Measurements from ENCODE around the gene HCK.
"Not testable (repeated sequence)": the region's sequence is repeated elsewhere in the genome, so short reads cannot be mapped to it uniquely, and the experiment has no call there.

The HCK gene

DNA sequence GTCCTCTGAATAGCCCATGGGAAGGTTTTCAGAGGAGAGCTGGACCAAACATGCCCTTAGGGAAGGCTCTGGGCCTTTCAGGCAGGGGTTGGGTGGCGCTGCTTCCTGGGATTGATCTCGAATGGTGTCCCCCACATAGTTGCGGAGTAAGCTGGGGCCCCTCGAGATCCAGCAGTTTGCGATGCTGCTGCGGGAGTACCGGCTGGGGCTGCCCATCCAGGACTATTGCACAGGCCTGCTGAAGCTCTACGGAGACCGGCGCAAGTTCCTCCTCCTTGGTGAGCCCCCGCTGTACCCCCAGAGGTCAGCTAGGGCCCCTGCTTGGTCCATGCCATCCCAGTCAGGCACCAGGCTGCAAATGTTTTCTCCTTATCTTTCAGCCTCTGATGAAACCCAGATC, 22.5 kb upstream of the HCK start:
- no peak for DNase-seq

- peak; percentile 48 for DNase-seq
Observed at GRCh38 chr20:32031007-32031958, 20.8 kb upstream of the HCK start.

- no peak for DNase-seq
Observed at GRCh38 chr20:32033316-32033715, 18.7 kb upstream of the HCK start.

GRCh38 chr20:32033721-32034120, 18.3 kb upstream of the HCK start:
- not testable (repeated sequence) for DNase-seq

- DNase-seq = no peak
Observed at GRCh38 chr20:32034581-32035425, 17.2 kb upstream of the HCK start.

DNA sequence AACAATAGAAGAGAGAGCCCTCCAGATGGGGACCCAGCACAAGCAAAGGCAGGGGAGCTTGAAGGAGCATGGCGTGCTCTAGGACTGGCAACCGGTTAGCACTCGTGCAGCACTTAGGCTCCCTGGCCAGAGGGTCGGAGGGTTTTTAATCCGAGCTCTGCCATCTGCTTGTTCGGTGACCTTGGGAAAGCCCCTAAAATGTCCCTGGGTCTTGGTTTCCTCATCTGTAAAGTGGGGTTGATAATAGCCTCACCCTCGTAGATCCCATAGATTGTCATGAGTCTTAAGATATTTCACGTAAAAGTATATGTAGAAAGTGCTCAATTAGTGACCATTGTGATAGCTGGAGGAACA, 16.6 kb upstream of the HCK start:
- no peak for DNase-seq

- no peak for DNase-seq
Observed at GRCh38 chr20:32036252-32036651, 15.8 kb upstream of the HCK start.

DNA sequence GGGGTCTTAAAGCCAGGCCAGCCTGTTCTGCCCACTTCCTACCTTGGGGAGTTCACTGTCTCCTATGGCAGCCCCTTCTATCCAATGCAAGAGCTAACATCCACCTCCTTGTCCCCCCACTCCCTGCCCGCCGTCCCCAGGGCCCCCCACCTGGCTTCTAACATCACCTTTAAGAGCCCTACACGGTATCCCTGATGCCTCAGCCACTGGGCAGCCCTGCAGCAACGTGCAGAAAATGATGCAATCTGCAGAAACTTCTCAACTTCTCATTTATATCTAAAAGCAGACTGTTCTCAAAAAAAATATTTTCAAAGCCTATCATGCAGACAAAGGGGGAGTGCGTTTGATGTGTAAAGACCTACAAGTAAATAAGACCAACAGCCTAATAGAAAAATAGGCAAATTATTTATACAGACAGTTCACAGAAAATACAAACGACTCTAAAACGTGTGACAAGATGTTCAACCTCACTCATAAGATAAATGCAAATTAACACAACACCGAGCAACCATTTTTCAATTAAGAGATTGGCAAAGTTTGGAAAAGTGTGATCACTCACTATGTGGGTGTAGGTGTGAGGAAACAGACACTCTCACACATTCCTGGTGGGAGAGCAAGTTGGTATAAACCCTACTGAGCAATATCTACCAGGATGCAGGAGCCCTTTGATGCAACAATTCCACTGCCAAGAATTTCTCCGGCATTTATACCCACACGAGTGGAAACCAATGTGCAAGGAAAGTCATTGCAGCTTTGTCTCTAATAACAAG, 15.1 kb upstream of the HCK start:
- no peak for DNase-seq

- no peak for DNase-seq
Observed at GRCh38 chr20:32037929-32038328, 14.1 kb upstream of the HCK start.

DNA sequence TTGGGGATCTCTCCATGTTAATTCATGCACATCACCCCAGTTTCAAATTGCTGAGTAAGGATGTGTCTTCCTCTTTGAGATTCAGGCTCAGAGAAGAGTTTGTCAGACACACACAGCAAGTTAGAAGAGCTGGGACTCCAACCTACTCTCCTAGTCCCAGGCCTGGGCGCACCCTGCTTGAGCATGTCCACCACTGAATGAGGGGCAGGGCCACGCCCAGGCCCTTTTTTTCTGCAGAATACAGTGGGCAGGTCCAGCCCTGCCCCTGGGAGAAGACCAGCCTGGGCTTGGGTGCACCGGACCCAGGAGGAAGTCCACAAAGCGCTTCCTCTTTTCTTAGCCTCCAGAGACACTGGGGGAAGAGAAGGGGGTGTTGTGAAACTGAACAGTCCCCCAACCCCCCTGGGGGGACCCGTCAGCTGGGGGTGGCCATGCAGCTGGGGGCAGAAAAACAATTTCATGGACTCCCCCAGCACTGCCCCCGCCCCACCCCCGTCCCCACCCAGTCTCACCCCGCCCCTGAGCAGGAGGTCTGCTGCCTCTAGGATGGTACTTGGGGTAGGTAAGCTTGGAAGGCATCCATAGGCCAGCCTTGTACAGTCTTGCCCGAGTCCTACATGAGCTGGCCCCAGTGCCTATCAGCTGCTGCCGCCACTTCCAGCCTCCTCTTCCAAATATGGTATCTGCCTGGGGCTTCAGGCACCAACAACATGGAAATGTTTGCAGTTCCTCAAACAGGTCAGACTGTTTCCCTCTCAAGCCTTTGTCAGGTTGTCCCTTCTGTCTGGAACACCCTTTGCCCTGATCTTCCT, 11.7 kb upstream of the HCK start:
- no peak for DNase-seq

DNA sequence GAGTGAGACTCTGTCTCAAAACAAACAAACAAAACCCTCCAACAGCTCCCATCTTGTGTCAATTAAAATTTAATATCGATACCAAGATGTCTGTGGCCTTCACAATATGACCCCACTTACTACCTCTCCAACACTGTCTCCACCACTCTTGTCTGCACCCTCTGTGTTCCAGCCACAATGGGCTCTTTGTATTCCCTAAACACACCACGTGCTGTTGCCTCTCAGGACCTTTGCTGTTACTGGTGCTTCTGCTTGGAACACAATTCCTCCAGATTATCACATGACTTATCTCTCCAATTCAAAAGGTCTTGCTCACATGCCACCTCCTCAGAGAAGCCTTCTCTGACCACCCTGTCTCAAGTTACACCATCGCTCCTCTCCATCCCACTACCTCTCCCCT, 6.0 kb upstream of the HCK start:
- no peak for DNase-seq

DNA sequence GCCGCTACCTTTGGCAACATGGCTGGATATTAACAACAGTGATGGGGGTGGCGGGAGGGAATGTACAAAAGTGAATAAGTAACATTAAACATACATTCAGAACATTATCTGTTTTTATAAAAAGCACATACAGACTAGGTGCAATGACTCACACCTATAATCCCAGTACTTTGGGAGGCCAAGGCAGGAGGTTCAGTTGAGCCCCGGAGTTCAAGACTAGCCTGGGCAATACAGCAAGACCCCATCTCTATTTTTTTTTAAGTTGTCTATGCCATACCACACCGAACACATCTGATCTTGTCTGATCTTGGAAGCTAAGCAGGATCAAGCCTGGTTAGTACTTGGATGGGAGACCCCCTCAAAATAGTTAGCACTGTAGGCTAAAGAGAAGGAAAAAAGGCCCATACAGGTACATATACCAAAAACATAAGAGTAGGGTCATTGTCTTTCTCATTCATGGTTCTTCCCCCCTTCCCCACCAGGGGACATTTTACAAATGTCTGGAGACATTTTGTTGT, 1.7 kb upstream of the HCK start:
- no peak for DNase-seq

DNA sequence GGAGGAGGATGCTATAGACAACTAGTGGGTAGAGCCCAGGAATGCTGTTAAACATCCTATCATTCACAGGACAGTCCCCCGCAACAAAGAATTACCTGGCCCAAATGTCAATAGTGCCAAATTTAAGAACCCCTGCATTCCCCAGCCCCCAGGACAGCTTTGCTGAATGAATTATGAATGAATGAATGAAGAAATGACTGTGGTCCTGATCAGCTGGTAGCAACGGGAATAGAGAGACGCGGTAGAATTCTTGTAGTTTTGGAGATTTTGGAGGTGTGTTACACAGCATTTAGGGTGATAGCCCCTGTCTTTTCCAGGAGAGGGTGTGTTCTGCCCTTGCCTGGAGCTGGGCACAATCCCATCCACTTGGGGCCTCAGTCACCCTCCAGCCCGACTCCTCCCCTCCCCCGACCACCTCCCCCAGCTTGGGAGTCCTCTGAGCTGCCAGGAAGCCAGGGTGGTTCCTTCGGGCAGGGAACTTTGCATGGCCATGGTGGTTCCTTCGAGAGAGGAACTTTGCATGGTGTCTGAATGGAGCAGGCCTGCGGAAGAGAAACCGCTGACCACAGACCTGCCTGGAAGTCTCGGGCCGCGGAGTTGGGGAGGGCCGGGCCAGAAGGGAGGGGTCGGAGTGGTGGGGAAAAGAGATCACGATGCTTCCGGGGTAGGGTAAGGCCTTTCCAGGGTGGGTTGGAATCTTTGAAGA, 1.0 kb upstream of the HCK start:
- no peak for DNase-seq

DNA sequence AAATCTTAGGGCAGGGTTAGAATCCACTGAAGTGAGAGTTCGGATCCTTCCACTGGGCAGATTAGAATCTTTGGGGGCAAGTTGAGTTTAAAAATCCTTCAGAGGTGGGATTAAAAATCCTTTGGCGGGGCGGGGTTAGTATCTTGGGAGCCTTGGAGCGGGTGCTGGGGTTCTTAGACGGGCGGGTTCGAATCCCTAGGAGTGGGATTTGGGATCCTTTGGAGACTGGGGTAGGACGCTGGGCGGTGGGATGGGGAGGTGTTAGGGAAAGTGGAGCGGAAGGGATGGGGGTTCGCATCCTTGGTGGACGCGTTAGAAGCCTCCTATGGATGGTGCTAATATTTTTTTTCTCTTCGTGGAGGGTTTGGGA, 337 bp upstream of the HCK start:
- DNase-seq = no peak

DNA sequence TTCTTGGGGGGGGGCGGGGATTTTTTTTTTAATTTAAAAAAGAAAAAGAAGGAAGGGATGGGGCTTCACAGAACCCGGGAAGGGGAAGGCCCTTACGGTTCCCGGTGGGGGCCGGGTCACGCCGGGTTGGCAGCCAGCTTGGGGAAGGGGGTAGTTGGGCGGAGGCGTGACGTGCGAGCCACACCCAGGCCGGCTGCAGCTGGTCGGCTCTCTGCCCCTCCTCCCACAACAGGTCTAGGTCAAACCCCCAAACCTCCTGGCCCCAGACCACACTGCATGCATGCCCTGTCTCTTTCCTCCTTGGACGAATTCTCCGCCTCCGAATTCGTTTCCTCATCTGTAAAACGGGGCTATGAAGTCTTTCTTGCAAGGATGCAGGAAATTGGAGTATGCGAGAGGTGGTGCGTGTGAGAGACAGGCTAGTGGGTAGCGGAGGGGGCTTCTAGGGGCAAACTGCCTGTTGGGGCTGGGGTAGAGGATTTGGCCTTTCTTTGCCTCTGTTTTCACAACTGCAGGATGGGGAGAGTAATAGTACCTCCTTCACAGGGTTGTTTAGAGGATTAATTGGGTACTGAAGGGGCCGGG, 828 bp downstream of the HCK start:
- no peak for DNase-seq

GRCh38 chr20:32053648-32054047, 1.6 kb downstream of the HCK start:
- DNase-seq = no peak

GRCh38 chr20:32056708-32057483, 4.9 kb downstream of the HCK start:
- DNase-seq = no peak

DNA sequence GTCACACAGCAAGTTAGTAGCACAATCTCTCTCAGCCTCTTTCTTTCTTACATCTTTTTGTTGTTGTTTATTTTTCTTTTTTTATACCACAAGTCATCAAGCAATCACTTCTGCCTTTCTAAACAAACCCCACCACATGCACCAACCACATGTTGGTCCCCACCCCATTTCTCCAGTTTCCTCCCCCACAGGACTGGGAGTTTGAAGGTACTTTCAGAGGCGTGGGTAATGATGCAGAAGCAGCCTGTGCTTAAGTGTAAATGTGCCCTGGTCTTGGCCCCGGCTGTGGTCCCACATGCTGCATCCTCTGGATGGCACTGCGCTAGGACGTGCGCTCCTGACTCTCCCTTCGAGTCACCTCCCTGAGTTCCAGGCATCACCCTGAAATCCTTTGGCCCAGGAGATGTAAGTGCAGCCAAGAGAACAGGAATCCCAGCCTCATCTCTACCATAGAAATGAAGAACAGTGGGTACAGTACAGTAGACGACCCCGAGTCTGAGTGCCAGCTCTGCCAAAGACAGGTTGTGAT, 5.7 kb downstream of the HCK start:
- DNase-seq = no peak

DNA sequence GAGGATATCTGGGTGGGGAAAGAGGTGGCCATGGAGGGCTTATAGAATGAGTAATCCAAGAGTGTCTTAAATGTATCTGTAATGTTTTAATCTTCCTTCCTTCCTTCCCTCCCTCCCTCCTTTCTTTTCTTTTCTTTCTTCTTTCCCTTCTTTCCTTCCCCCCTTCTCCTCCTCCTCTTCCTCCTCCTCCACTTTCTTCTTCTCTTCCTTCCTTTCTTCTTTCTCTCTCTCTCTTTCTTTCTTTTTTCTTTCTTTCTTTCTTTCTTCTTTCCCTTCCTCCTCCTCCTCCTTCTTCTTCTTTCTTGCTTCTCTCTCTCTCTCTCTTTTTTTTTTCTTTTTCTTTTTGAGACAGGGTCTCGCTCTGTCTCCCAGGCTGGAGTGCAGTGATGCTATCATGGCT, 7.1 kb downstream of the HCK start:
- DNase-seq = no peak

DNA sequence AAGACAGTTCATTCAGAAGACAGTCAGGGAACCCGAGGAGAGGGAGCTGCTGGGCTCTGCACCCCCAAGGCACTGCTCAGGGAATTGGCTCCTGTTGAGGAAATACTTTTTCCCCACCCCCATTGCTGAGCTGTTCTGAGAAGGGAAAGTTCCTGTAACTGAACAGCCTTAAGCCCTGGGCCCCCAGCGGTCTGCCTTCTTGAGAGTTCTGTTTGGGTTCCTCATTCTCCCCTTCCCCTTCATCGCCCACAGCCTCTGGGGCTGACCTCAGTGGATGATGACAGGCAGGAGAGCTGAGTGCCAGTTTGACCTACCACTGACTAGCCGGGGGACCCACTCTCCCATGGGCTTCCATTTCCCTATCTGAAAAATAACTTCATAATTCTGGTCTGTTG, 10.7 kb downstream of the HCK start:
- DNase-seq = no peak

All from activated CD4-positive, alpha-beta T cell treated with anti-CD3 and anti-CD28 coated beads for 4 hours (primary cell).